IMR-90 (cell line): ENCODE data around the gene TRIM6. TPM values are rescaled to one million over a fixed set of nuclear protein-coding genes. Genes with fewer than 3 reads are reported as not detected.

Experiments used
- ATAC-seq: fragments of 200-7000 bp; cut with Tn5 transposase; 2 replicates; pipeline ENCODE4 v1.9.1; 2020; ENCODE audit warnings: low read depth, mild to moderate bottlenecking, moderate library complexity
- BruUV-seq: library from RNA; stranded (reverse); fragments of 400-500 nt; replicated peaks from 2 replicates; lab custom pipeline; 2021; lab: Mats Ljungman, UMichigan
- CTCF ChIA-PET: fragments of 300-600 bp; formaldehyde crosslinking; extraction: SDS; loops from one replicate; lab custom pipeline; 2021; ENCODE audit warnings: antibody characterized with exemption; lab: Yijun Ruan, JAX
- POLR2A ChIA-PET: fragments of 300-600 bp; sonication (Branson Sonifier 250); formaldehyde crosslinking; loops from one replicate; lab custom pipeline; 2022; ENCODE audit warnings: antibody characterized with exemption; ENCODE audit not compliant: unreplicated experiment; lab: Charles Lee
- DNase-seq: peaks from one replicate; pipeline ENCODE4 v3.0.0; 2013
- H2AFZ ChIP-seq: replicated peaks from 2 replicates; pipeline ENCODE3; 2013; ENCODE audit warnings: low read length, mild to moderate bottlenecking; ENCODE audit not compliant: poor library complexity
- H2AK5ac ChIP-seq: 2 replicates; pipeline ENCODE4 v1.6.1; 2013; ENCODE audit warnings: low read depth, low read length, inconsistent platforms
- H2AK9ac ChIP-seq: replicated peaks from 2 replicates; pipeline ENCODE3; 2013; ENCODE audit warnings: mild to moderate bottlenecking, low read depth, low read length, moderate library complexity; ENCODE audit not compliant: poor library complexity
- H2BK120ac ChIP-seq: 2 replicates; pipeline ENCODE4 v1.6.1; 2013; ENCODE audit warnings: low read depth, low read length, inconsistent platforms
- H2BK15ac ChIP-seq: 3 replicates; pipeline ENCODE4 v1.6.1; 2013; ENCODE audit warnings: low read depth, low read length, inconsistent platforms
- H2BK20ac ChIP-seq: 2 replicates; pipeline ENCODE4 v1.6.1; 2013; ENCODE audit warnings: low read depth, mild to moderate bottlenecking, inconsistent platforms, low read length, moderate library complexity
- H2BK5ac ChIP-seq: 2 replicates; pipeline ENCODE4 v1.6.1; 2013; ENCODE audit warnings: mild to moderate bottlenecking, low read depth, low read length, inconsistent platforms; ENCODE audit not compliant: poor library complexity, severe bottlenecking
- H3K14ac ChIP-seq: replicated peaks from 2 replicates; pipeline ENCODE4 v1.6.1; 2013; ENCODE audit warnings: low read depth, low read length, inconsistent platforms
- H3K18ac ChIP-seq: 2 replicates; pipeline ENCODE4 v1.6.1; 2013; ENCODE audit warnings: low read depth, low read length, control low read depth
- H3K23ac ChIP-seq: 2 replicates; pipeline ENCODE4 v1.6.1; 2013; ENCODE audit warnings: low read depth, low read length, inconsistent platforms
- H3K27ac ChIP-seq: 2 replicates; pipeline ENCODE4 v1.5.1; 2013; ENCODE audit warnings: mild to moderate bottlenecking, control low read depth, low read length; ENCODE audit not compliant: insufficient read depth
- H3K27me3 ChIP-seq: 2 replicates; pipeline ENCODE4 v1.6.1; 2013; ENCODE audit warnings: low read length; ENCODE audit not compliant: control insufficient read depth, insufficient read depth
- H3K36me3 ChIP-seq: 2 replicates; pipeline ENCODE4 v1.6.1; 2013; ENCODE audit warnings: low read length, mixed read lengths; ENCODE audit not compliant: control insufficient read depth, insufficient read depth
- H3K4ac ChIP-seq: 2 replicates; pipeline ENCODE4 v1.6.1; 2013; ENCODE audit warnings: low read depth, low read length, inconsistent platforms
- H3K4me1 ChIP-seq: 2 replicates; pipeline ENCODE4 v1.6.1; 2013; ENCODE audit warnings: low read length, mixed read lengths; ENCODE audit not compliant: control insufficient read depth, insufficient read depth
- H3K4me2 ChIP-seq: 2 replicates; pipeline ENCODE4 v1.6.1; 2013; ENCODE audit warnings: low read depth, mild to moderate bottlenecking, control low read depth, low read length, moderate library complexity
- H3K4me3 ChIP-seq: 2 replicates; pipeline ENCODE4 v1.5.1; 2013; ENCODE audit warnings: low read depth, mild to moderate bottlenecking, control low read depth, low read length, moderate library complexity; ENCODE audit not compliant: insufficient read depth
- H3K56ac ChIP-seq: 2 replicates; pipeline ENCODE4 v1.6.1; 2013; ENCODE audit warnings: low read length, inconsistent platforms; ENCODE audit not compliant: insufficient read depth; ENCODE audit errors: extremely low read depth
- H3K79me1 ChIP-seq, 2 experiments: 2 replicates each; pipeline ENCODE4 v1.6.1; 2013; ENCODE audit warnings: low read length in 2 of 2, inconsistent platforms in 1 of 2, low read depth in 1 of 2
- H3K9ac ChIP-seq: 2 replicates; pipeline ENCODE4 v1.6.1; 2013; ENCODE audit warnings: low read depth, low read length, control low read depth
- H3K9me1 ChIP-seq: 2 replicates; pipeline ENCODE4 v1.6.1; 2013; ENCODE audit warnings: low read length, inconsistent platforms; ENCODE audit not compliant: insufficient read depth
- H3K9me3 ChIP-seq: 2 replicates; pipeline ENCODE4 v1.6.1; 2013; ENCODE audit warnings: low read length; ENCODE audit not compliant: control insufficient read depth, insufficient read depth
- H4K20me1 ChIP-seq: 2 replicates; pipeline ENCODE4 v1.6.1; 2013; ENCODE audit warnings: low read length, inconsistent platforms; ENCODE audit not compliant: insufficient read depth
- H4K5ac ChIP-seq: 2 replicates; pipeline ENCODE4 v1.6.1; 2013; ENCODE audit warnings: mild to moderate bottlenecking, low read depth, low read length, control low read depth
- H4K8ac ChIP-seq, 2 experiments: 2 replicates each; pipeline ENCODE4 v1.6.1; 2013; ENCODE audit warnings: low read depth in 2 of 2, low read length in 2 of 2, control low read depth in 1 of 2, inconsistent platforms in 1 of 2
- H4K91ac ChIP-seq: 2 replicates; pipeline ENCODE4 v1.6.1; 2013; ENCODE audit warnings: low read depth, low read length, inconsistent platforms; ENCODE audit not compliant: insufficient read depth
- BHLHE40 ChIP-seq: fragments of 150-350 bp; IDR thresholded peaks from 2 replicates; pipeline ENCODE4 v1.6.1; 2016; ENCODE audit warnings: mild to moderate bottlenecking, low read depth, low read length
- CEBPB ChIP-seq: IDR thresholded peaks from 2 replicates; pipeline ENCODE4 v1.6.1; 2012; ENCODE audit warnings: low read depth, low read length, improper control_type of control experiment
- CTCF ChIP-seq: conservative IDR thresholded peaks from 2 replicates; pipeline ENCODE4 v1.5.1; 2012; ENCODE audit warnings: mild to moderate bottlenecking, low read depth, low read length, improper control_type of control experiment
- FOS ChIP-seq: fragments of 150-350 bp; IDR thresholded peaks from 2 replicates; pipeline ENCODE4 v1.6.1; 2016; ENCODE audit warnings: low read depth, low read length
- RAD21 ChIP-seq: IDR thresholded peaks from 2 replicates; pipeline ENCODE4 v1.6.1; 2012; ENCODE audit warnings: low read length, improper control_type of control experiment
- SMC3 ChIP-seq: fragments of 150-350 bp; IDR thresholded peaks from 2 replicates; pipeline ENCODE4 v1.6.1; 2016; ENCODE audit warnings: low read depth, mild to moderate bottlenecking, antibody characterized with exemption, low read length, moderate library complexity
- WGBS, 2 experiments: methylation state at CpG; one replicate each; pipeline versions ENCODE4 v1.1.5 to v1.1.7; 2013; ENCODE audit warnings: missing lambda C conversion rate in 2 of 2; ENCODE audit not compliant: insufficient read length in 1 of 2; ENCODE audit errors: extremely low coverage in 2 of 2; 5-methylcytosine and 5-hydroxymethylcytosine counted together
- dilution Hi-C: fragments of 300-500 bp; cut with HindIII; formaldehyde crosslinking; loops from one replicate; pipeline ENCODE4 v1.14.3; 2018; ENCODE audit warnings: low sequenced_read_pairs; ENCODE audit not compliant: unreplicated experiment
- in situ Hi-C: fragments of 300-500 bp; cut with MboI; formaldehyde crosslinking; loops from 3 replicates; pipeline ENCODE4 v1.14.3; 2019; ENCODE audit warnings: low sequenced_read_pairs, inconsistent platforms, mixed read lengths
- intact Hi-C: fragments of 100-400 bp; cut with micrococcal nuclease; formaldehyde crosslinking; loops from 2 replicates; pipeline ENCODE4 v1.10.0; 2022
- polyA plus RNA-seq, 3 experiments: library from polyadenylated mRNA; depleted of rRNA; stranded (reverse); fragments of >200 nt; gene quantifications; 2 replicates each; pipeline ENCODE4 v1.2.3, GENCODE V29; 2012; ENCODE audit warnings: low replicate concordance in 1 of 3
- total RNA-seq: library from RNA; depleted of rRNA; stranded (reverse); fragments of >200 nt; gene quantifications from 2 replicates; pipeline ENCODE4 v1.2.3, GENCODE V29; 2012

The TRIM6 gene
- total and polyA plus RNA-seq, 2 of the 4 experiments (the other 2 are of a cell fraction) = 3.9 to 4.7 TPM

GRCh38 chr11:5605849-5606248 lies 9.4 kb downstream of the TRIM6 start:
- Histone ChIP-seq H3K9ac (no peak overlapping the region), H3K4me3 (no peak overlapping the region), H2BK20ac (no peak overlapping the region), H3K27me3 (no peaks in the 10 kb centered on the region), H2BK15ac (no peak overlapping the region), H3K4me1 (peaks cover 8% of the 10 kb centered on the region), H4K91ac (no peak overlapping the region), H4K5ac (no peak overlapping the region), H2AFZ (peak overlapping the region; percentile 35), H3K9me1 (peaks cover 9% of the 10 kb centered on the region; the same call in 1 of the 2 replicates), H3K14ac (no peak overlapping the region), H4K20me1 (no peaks in the 10 kb centered on the region), H3K18ac (no peak overlapping the region), H3K23ac (no peak overlapping the region), H3K4ac (no peak overlapping the region), H4K8ac (peak overlapping the region in 1 of 2 experiments; percentile 51; a peak in 1 of 4 replicates), H2BK120ac (no peak overlapping the region; the same call in 1 of the 2 replicates), H2AK5ac (peak overlapping the region; percentile 15; the same call in 1 of the 2 replicates), H2BK5ac (peak overlapping the region; percentile 28), H3K4me2 (peak overlapping the region; percentile 20), H3K56ac (no peak overlapping the region), H3K79me1 (peaks cover 3 to 10% of the 10 kb centered on the region in 2 experiments; a peak in 3 of 4 replicates), H3K9me3 (no peaks in the 10 kb centered on the region), H2AK9ac (peak overlapping the region; percentile 28), H3K27ac (no peak overlapping the region), H3K36me3 (peaks cover 4% of the 10 kb centered on the region; the same call in 1 of the 2 replicates)
- in situ Hi-C loops (loop anchor here (25.0 kb wide), 1 partner anchor 706 kb away; the partner anchor contains the start of gene CAVIN3), intact Hi-C loops (loop anchor here (1.0 kb wide), 1 partner anchor 15 kb away; no protein-coding TSS in a partner anchor), dilution Hi-C loops (no loop called here)
- no CpG with 5 or more reads among the region's 5 CpGs for WGBS, 2 experiments
- peak; percentile 92 for DNase-seq
- POLR2A ChIA-PET = no interaction called here
- no TSS peak for BruUV-seq
- peak; percentile 71 for ATAC-seq
- peak; percentile 81 for TF ChIP-seq BHLHE40
- TF ChIP-seq SMC3 = peak; percentile 10; the same call in 1 of the 2 replicates
- TF ChIP-seq FOS = 0 out of 2 replicates have a peak, but pooled peaks have one; percentile 10
- TF ChIP-seq CTCF = 0 out of 2 replicates have a peak, but pooled peaks have one; percentile 5
- peak; percentile 32 for TF ChIP-seq RAD21
- TF ChIP-seq CEBPB = no peak
- CTCF ChIA-PET = interaction anchor here (0.5 to 1.1 kb wide), 4 partner anchors 8 to 229 kb away, joined by 3 to 4 read pairs (median 4); no protein-coding TSS in a partner anchor
